Ishikawa (cell line): ENCODE measurements around the gene GPRASP2.
A peak's percentile ranks its signal among the peaks of the same experiment; 100 is the strongest.

Experiments used
- CREB1 ChIP-seq: IDR thresholded peaks from 2 replicates; pipeline ENCODE4 v1.6.1; 2012; ENCODE audit warnings: low read depth
- YY1 ChIP-seq: IDR thresholded peaks from 2 replicates; pipeline ENCODE4 v1.6.1; 2012; ENCODE audit warnings: low read depth
- ZBTB7A ChIP-seq: IDR thresholded peaks from 2 replicates; pipeline ENCODE4 v1.6.1; 2012; ENCODE audit warnings: low read depth
- TF ChIP-seq, protein P1 (sequence below): IDR thresholded peaks from 2 replicates; pipeline ENCODE4 v1.6.1; 2012; ENCODE audit warnings: low read depth, mild to moderate bottlenecking
- TF ChIP-seq, protein P2 (sequence below): IDR thresholded peaks from 2 replicates; pipeline ENCODE4 v1.6.1; 2012

DNA sequence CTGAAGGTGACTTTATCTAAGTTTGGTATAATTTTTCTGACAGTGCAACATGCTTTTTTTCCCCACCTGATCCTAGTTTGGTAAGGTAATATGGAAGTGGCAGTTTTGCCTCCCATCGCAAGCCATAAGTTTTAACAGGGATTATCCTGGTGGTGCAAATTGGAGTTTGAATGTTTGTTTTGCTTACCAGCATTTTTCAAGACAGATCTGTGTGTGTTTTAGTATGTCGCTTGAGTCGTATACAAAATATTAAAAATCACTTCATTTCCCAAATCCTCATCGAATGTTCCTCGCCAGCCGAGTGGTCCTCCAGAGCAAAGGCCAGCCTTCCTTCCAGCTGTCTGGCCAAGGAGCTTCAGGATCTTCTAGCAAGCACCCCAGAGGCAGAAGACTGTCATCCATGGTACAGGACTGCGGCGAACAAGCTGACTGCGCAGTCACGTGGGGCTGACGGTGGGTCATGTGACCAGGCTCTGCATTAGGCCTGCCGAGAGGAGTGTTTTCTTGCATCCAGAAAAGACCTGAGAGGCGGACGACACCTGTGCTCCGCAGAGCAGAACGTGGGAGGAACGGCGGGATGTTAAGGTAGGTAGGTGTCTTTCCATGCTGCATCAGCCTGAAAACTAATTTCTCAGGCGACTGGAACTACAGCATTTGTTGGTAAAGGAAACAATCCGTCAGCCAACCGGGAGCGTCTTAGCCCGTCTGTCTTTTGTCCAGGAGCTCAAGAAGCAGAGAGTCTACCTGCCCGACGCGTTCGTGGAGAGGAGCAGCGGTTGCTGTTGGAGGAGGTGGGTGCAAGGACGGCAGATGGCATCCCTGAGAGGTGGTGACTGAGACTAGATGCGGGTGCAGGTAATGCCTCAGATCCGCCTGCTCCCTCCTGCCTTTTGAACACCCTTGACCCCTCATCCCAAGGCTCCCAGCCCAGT lies 8.3 kb downstream of the GPRASP2 start, which contains the start of gene GPRASP3:
- TF ChIP-seq, protein P1, sequence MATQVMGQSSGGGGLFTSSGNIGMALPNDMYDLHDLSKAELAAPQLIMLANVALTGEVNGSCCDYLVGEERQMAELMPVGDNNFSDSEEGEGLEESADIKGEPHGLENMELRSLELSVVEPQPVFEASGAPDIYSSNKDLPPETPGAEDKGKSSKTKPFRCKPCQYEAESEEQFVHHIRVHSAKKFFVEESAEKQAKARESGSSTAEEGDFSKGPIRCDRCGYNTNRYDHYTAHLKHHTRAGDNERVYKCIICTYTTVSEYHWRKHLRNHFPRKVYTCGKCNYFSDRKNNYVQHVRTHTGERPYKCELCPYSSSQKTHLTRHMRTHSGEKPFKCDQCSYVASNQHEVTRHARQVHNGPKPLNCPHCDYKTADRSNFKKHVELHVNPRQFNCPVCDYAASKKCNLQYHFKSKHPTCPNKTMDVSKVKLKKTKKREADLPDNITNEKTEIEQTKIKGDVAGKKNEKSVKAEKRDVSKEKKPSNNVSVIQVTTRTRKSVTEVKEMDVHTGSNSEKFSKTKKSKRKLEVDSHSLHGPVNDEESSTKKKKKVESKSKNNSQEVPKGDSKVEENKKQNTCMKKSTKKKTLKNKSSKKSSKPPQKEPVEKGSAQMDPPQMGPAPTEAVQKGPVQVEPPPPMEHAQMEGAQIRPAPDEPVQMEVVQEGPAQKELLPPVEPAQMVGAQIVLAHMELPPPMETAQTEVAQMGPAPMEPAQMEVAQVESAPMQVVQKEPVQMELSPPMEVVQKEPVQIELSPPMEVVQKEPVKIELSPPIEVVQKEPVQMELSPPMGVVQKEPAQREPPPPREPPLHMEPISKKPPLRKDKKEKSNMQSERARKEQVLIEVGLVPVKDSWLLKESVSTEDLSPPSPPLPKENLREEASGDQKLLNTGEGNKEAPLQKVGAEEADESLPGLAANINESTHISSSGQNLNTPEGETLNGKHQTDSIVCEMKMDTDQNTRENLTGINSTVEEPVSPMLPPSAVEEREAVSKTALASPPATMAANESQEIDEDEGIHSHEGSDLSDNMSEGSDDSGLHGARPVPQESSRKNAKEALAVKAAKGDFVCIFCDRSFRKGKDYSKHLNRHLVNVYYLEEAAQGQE = no peak
- TF ChIP-seq ZBTB7A (no peak), CREB1 (no peak), YY1 (peak; percentile 79)
- TF ChIP-seq, protein P2, sequence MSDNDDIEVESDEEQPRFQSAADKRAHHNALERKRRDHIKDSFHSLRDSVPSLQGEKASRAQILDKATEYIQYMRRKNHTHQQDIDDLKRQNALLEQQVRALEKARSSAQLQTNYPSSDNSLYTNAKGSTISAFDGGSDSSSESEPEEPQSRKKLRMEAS = peak; percentile 79
